ENCODE data around the gene DCX.

DNA sequence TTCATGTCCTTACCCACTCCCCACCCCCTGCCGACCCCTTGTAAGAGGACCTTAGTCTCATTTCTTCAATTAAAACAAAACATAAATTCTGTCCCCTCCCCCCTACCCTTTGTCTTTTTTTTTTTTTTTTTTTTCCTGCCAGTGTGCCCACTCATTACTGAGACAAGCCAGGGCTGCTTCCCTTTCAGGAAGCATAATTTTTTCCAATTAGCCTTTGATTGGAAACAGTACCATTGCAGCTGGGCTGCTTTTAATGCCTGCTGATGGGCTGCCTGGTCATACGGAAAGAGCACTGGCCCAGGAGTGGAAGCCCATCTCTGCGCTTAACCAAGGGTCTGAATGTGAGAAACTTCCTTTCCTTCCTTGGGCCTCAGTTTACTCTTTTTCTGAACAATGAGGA lies 123.2 kb downstream of the DCX start:
- TF ChIP-seq, protein P1, sequence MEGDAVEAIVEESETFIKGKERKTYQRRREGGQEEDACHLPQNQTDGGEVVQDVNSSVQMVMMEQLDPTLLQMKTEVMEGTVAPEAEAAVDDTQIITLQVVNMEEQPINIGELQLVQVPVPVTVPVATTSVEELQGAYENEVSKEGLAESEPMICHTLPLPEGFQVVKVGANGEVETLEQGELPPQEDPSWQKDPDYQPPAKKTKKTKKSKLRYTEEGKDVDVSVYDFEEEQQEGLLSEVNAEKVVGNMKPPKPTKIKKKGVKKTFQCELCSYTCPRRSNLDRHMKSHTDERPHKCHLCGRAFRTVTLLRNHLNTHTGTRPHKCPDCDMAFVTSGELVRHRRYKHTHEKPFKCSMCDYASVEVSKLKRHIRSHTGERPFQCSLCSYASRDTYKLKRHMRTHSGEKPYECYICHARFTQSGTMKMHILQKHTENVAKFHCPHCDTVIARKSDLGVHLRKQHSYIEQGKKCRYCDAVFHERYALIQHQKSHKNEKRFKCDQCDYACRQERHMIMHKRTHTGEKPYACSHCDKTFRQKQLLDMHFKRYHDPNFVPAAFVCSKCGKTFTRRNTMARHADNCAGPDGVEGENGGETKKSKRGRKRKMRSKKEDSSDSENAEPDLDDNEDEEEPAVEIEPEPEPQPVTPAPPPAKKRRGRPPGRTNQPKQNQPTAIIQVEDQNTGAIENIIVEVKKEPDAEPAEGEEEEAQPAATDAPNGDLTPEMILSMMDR (conservative IDR thresholded peaks at IDR 0.05 in 1 of 2, IDR thresholded peaks at IDR 0.05 in 1 of 2; ENCODE audit: low read depth in 1 of 2, low read length in 2 of 2), result no peak
- TF ChIP-seq EZH2 (IDR thresholded peaks at IDR 0.05; ENCODE audit: low read length, missing control alignments), result no peak
